Endothelial cell of umbilical vein (primary cell): ENCODE results near the gene ATCAY. TPM values are rescaled to one million over a fixed set of nuclear protein-coding genes. Genes with fewer than 3 reads are reported as not detected.

Experiments used
- BruUV-seq: library from RNA; stranded (reverse); fragments of 400-500 nt; replicated peaks from 2 replicates; lab custom pipeline; 2021; lab: Mats Ljungman, UMichigan
- CTCF ChIA-PET: fragments of 300-600, 350-600 bp; sonication (Branson Sonifier 250); formaldehyde crosslinking; loops from one replicate; lab custom pipeline; 2021; ENCODE audit warnings: antibody characterized with exemption, inconsistent platforms; lab: Charles Lee
- POLR2A ChIA-PET: fragments of 300-600, 350-600 bp; sonication (Branson Sonifier 250); formaldehyde crosslinking; loops from one replicate; lab custom pipeline; 2021; ENCODE audit warnings: antibody characterized with exemption, inconsistent platforms; lab: Charles Lee
- DNase-seq: peaks from one replicate; pipeline ENCODE4 v3.0.0-alpha.2; 2011; ENCODE audit warnings: low read depth, low spot score
- FAIRE-seq: peaks from 2 replicates; lab custom pipeline; 2011; peaks lifted over from hg19 to GRCh38; lab: Jason Lieb, UNC
- H2AFZ ChIP-seq: 2 replicates; pipeline ENCODE4 v1.6.0; 2012; ENCODE audit warnings: low read depth, low read length, control low read depth, inconsistent platforms
- H3K27ac ChIP-seq: 2 replicates; pipeline ENCODE4 v1.5.1; 2011; ENCODE audit warnings: low read depth, mild to moderate bottlenecking, control low read depth, low read length, moderate library complexity; ENCODE audit not compliant: insufficient read depth
- H3K27me3 ChIP-seq, 2 experiments: 2 replicates each; pipeline versions ENCODE4 v1.6.0 to v1.6.1; 2011; ENCODE audit warnings: low read length in 2 of 2, mixed read lengths in 1 of 2; ENCODE audit not compliant: control insufficient read depth in 2 of 2, insufficient read depth in 2 of 2
- H3K36me3 ChIP-seq, 2 experiments: 2 replicates in 1 of 2; 3 replicates in 1 of 2; pipeline ENCODE4 v1.5.1; 2011; ENCODE audit warnings: low read length in 2 of 2, mild to moderate bottlenecking in 1 of 2, moderate library complexity in 1 of 2; ENCODE audit not compliant: control insufficient read depth in 2 of 2, insufficient read depth in 2 of 2; ENCODE audit errors: extremely low read depth in 1 of 2
- H3K4me1 ChIP-seq: 3 replicates; pipeline ENCODE4 v1.5.1; 2011; ENCODE audit warnings: mild to moderate bottlenecking, low read length; ENCODE audit not compliant: control insufficient read depth, insufficient read depth; ENCODE audit errors: extremely low read depth
- H3K4me2 ChIP-seq: 2 replicates; pipeline ENCODE4 v1.6.1; 2011; ENCODE audit warnings: low read length, control low read depth, mixed read lengths; ENCODE audit not compliant: insufficient read depth
- H3K4me3 ChIP-seq, 3 experiments: fragments of 200-600 bp in 1 of 3; sonication (generic), shearing (Covaris generic) in 1 of 3; replicated peaks in 1 of 3; 2 replicates each; pipeline ENCODE4 v1.5.1; 2011 to 2016; ENCODE audit warnings: control low read depth in 3 of 3, low read length in 3 of 3, mild to moderate bottlenecking in 2 of 3, inconsistent platforms in 1 of 3, low read depth in 1 of 3, moderate library complexity in 1 of 3; ENCODE audit not compliant: insufficient read depth in 1 of 3
- H3K79me2 ChIP-seq: 2 replicates; pipeline ENCODE4 v1.6.0; 2012; ENCODE audit warnings: low read length, inconsistent platforms; ENCODE audit not compliant: control insufficient read depth, insufficient read depth
- H3K9ac ChIP-seq: replicated peaks from 2 replicates; pipeline ENCODE3; 2011; ENCODE audit warnings: low read length, control low read depth; ENCODE audit not compliant: insufficient read depth; ENCODE audit errors: extremely low read depth
- H3K9me1 ChIP-seq: replicated peaks from 3 replicates; pipeline ENCODE4 v1.6.0; 2011; ENCODE audit warnings: mild to moderate bottlenecking, low read length; ENCODE audit not compliant: control insufficient read depth, insufficient read depth; ENCODE audit errors: extremely low read depth
- H3K9me3 ChIP-seq: replicated peaks from 2 replicates; pipeline ENCODE4 v1.5.1; 2012; ENCODE audit warnings: low read length, inconsistent platforms; ENCODE audit not compliant: control insufficient read depth, insufficient read depth
- H4K20me1 ChIP-seq: replicated peaks from 2 replicates; pipeline ENCODE3; 2011; ENCODE audit warnings: mild to moderate bottlenecking, low read length; ENCODE audit not compliant: control insufficient read depth, insufficient read depth; ENCODE audit errors: extremely low read depth
- CTCF ChIP-seq, 2 donors: IDR thresholded peaks; 1 replicate in 1 of 2; 2 replicates in 1 of 2; pipeline ENCODE4 v1.5.1; 2011; ENCODE audit warnings: low read length in 2 of 2, mild to moderate bottlenecking in 2 of 2, moderate library complexity in 2 of 2, control low read depth in 1 of 2, inconsistent platforms in 1 of 2, low read depth in 1 of 2; ENCODE audit not compliant: insufficient read depth in 1 of 2; ENCODE audit errors: extremely low read depth in 1 of 2
- FOS ChIP-seq: IDR thresholded peaks from 2 replicates; pipeline ENCODE4 v1.6.1; 2011; ENCODE audit warnings: mild to moderate bottlenecking, low read length, moderate library complexity, borderline replicate concordance; ENCODE audit not compliant: insufficient read depth
- GATA2 ChIP-seq: IDR thresholded peaks from 2 replicates; pipeline ENCODE4 v1.7.0; 2011; ENCODE audit warnings: low read depth, mild to moderate bottlenecking, moderate library complexity, mixed read lengths, low read length; ENCODE audit not compliant: insufficient read length, insufficient read depth
- dilution Hi-C: fragments of 300-500 bp; cut with MboI; formaldehyde crosslinking; loops from one replicate; pipeline ENCODE4 v1.15.0; 2019; ENCODE audit warnings: low sequenced_read_pairs; ENCODE audit not compliant: extremely low pct_ligation_motif_present
- intact Hi-C: fragments of 100-400 bp; cut with micrococcal nuclease; formaldehyde crosslinking; loops from one replicate; pipeline ENCODE4 v1.10.0; 2022
- polyA plus RNA-seq, 4 experiments: library from polyadenylated mRNA; depleted of rRNA in 3 of 4; stranded (reverse) in 3 of 4; unstranded in 1 of 4; fragments of >200 nt; gene quantifications; 2 replicates each; pipeline versions ENCODE4 v1.2.1 to v1.2.3, GENCODE V29; 2011 to 2012; ENCODE audit warnings: missing spikeins in 1 of 4
- total RNA-seq: library from RNA; stranded (reverse); gene quantifications from 2 replicates; pipeline ENCODE4 v1.2.3, GENCODE V29; 2021

ATCAY gene
- total and polyA plus RNA-seq, 2 donors (not counting 3 experiments of a cell fraction or from before 2014, with no cell fraction given), result 0.03 TPM; not detected in 1

DNA sequence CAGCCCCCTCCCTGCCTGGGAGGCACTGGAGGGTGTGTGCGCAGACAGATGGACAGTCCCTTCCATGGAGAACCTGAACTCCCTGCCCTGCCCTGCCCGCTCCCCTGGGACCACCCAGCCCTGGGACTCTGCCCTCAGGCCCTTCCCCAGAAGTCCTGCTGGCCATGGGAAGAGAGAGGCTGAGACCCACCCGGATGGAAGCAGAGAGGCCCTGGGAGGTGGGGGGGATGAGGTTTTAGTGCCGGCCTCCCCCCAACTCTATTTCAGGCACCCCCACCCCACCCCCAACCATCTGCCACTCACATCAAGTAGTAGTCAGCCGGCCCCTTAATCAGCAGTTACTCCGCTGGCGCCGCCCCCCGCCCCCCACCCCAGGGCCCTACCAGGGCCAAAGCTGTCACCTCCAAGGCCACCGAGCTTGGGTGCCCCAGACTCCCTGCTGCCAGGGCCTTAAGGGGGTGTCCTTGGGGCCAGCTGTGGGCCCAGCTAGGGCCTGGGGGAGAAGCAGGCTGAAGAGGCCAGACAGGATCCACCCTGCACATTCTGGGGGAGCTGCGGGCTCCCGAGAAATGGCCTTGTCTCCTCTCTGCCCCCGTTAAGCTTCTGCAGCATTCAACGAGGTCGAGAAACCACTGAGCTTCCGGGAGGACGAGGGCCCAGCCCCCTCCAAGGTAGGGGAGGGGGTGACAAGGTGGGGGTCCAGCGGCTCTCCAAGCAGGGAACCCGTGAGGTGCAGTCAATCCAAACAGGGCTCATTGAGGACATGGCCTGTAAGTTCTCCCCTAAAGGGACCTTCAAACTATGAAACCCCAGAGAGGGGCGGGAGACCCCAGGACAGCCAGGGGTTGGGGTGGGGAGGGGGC lies 69.7 kb downstream of the ATCAY start:
- no peak overlapping the region for H3K4me3 ChIP-seq
- no TSS peak for BruUV-seq
- no peaks in the 10 kb centered on the region for H4K20me1 ChIP-seq
- intact Hi-C loops (no loop called here), dilution Hi-C loops (no loop called here)
- H3K79me2 ChIP-seq, result no peaks in the 10 kb centered on the region
- H3K4me1 ChIP-seq, result no peaks in the 10 kb centered on the region
- H3K9me1 ChIP-seq, result no peaks in the 10 kb centered on the region
- POLR2A ChIA-PET, result no interaction called here
- H3K9ac ChIP-seq, result no peak overlapping the region
- DNase-seq, result no peak
- H3K27me3 ChIP-seq, result no peaks in the 10 kb centered on the region
- H3K27ac ChIP-seq, result no peak overlapping the region
- no peaks in the 10 kb centered on the region for H3K9me3 ChIP-seq
- H3K4me2 ChIP-seq, result no peak overlapping the region
- FAIRE-seq, result no peak
- H3K36me3 ChIP-seq, result no peaks in the 10 kb centered on the region
- CTCF ChIA-PET, result no interaction called here
- no peak overlapping the region for H2AFZ ChIP-seq
- TF ChIP-seq FOS (no peak), CTCF (IDR thresholded peaks at IDR 0.05; ENCODE audit: extremely low read depth in 1 of 2, insufficient read depth in 1 of 2, low read depth in 1 of 2, low read length in 2 of 2) (no peak), GATA2 (no peak)
